ENCODE results near the gene GNAL.

GRCh38 chr18:11802158-11802557, 113.1 kb downstream of the GNAL start:
- no peak for TF ChIP-seq CTCF (IDR thresholded peaks at IDR 0.05)
- TF ChIP-seq POLR2A (IDR thresholded peaks at IDR 0.05), result no peak

Measured in testis (tissue), 2 donors.